Uterus (tissue), 2 donors: ENCODE results near the gene GPR85.

Experiments
- CTCF ChIP-seq, 4 experiments: fragments of 200-600 bp in 2 of 4; fragments of 450-650 bp in 2 of 4; sonication (generic) in 2 of 4; IDR thresholded peaks; one replicate each; pipeline ENCODE4 v1.5.1; 2016 to 2019; ENCODE audit warnings: antibody characterized with exemption in 4 of 4, mild to moderate bottlenecking in 2 of 4, moderate library complexity in 1 of 4
- POLR2A ChIP-seq, 2 donors: fragments of 450-650 bp; IDR thresholded peaks; one replicate each; pipeline ENCODE4 v1.6.1; 2016; ENCODE audit warnings: antibody characterized with exemption in 2 of 2, mild to moderate bottlenecking in 1 of 2, moderate library complexity in 1 of 2

- no peak for TF ChIP-seq CTCF (IDR thresholded peaks at IDR 0.05)
- no peak for TF ChIP-seq POLR2A (IDR thresholded peaks at IDR 0.05)
Observed at GRCh38 chr7:113046453-113046852, 40.2 kb downstream of the GPR85 start.
